Measurements from ENCODE around the gene POTEB3. TPM values are rescaled to one million over a fixed set of nuclear protein-coding genes. Genes with fewer than 3 reads are reported as not detected.

POTEB3 gene
- total RNA-seq = not detected in 2 replicates

GRCh38 chr15:21440399-21440798 is at the start of gene POTEB3:
POTEB3 (minus strand) TSS chr15:21440499; CDS start chr15:21440011, 488 bp downstream.

